ENCODE results near the gene ZBTB46. TPM values are rescaled to one million over a fixed set of nuclear protein-coding genes. Genes with fewer than 3 reads are reported as not detected.
A peak's percentile ranks its signal among the peaks of the same experiment; 100 is the strongest.

Gene ZBTB46
- total RNA-seq, 4 donors from 2014 or later, result 11.5 to 20.4 (median 12.6) TPM

DNA sequence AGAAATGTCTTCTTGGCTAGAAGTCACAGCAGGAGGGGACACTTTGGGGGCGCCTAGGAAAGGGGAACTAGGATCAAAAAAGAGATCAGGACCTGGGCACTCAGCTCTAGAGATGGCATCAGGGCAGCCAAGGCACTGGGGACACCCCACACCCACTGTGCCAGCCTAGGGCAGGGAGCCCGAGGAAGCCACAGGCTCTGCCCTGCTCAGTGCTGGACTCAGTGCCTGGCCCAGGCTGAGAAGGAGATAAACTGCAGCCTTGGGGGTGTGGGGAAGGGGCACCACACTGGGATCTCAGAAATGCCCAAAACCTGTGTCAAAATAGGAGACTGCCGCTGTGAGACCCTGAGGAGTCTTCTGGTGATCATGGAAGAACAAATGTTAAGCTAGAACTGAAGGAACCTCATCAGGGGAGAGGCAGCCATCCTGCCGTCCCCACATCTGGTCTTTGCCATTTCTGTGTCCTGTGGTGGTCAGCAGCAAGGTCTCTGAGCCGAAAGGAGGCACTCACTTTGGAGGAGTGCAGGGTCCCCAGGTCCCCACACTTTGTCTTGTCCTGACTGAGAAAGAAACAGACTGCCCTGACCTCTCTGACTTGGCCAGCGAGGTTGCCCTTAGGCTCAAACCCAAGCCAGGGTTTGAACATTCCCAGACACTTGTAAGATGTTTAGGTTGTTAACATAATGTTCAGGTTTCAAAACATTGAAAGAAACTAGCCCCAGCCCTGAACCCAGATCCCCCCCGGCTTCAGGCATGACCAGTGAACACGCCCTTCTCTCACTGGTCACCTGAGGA, 125.6 kb downstream of the ZBTB46 start:
- 91 to 92% methylated on average over 8 of the region's 8 CpGs for WGBS, 2 donors
- Histone ChIP-seq H3K27me3 (no peaks in the 10 kb centered on the region), H3K9me3 (no peaks in the 10 kb centered on the region), H3K36me3 (peaks cover 0 to 78% (median 0%) of the 10 kb centered on the region in 3 donors), H3K4me1 (peaks cover 0 to 37% (median 26%) of the 10 kb centered on the region in 4 donors), H3K27ac (peak overlapping the region in 1 of 4 donors; percentile 88), H3K4me3 (no peak overlapping the region)
- no peak for DNase-seq (ENCODE audit: low spot score in 2 of 2)
- TF ChIP-seq POLR2A (IDR thresholded peaks at IDR 0.05), result no peak

GRCh38 chr20:63704749-63705117, 126.3 kb downstream of the ZBTB46 start:
- WGBS, 2 donors, result 73 to 90% methylated on average over 5 to 6 of the region's 6 CpGs
- Histone ChIP-seq H3K4me3 (no peak overlapping the region), H3K36me3 (peaks cover 0 to 72% (median 0%) of the 10 kb centered on the region in 3 donors), H3K4me1 (peaks cover 0 to 38% (median 27%) of the 10 kb centered on the region in 4 donors), H3K27me3 (no peaks in the 10 kb centered on the region), H3K27ac (no peak overlapping the region), H3K9me3 (no peaks in the 10 kb centered on the region)
- DNase-seq (ENCODE audit: low spot score in 2 of 2), result no peak
- TF ChIP-seq EP300 (IDR thresholded peaks at IDR 0.05) (no peak), POLR2A (IDR thresholded peaks at IDR 0.05) (no peak), CTCF (IDR thresholded peaks at IDR 0.05) (no peak)

DNA sequence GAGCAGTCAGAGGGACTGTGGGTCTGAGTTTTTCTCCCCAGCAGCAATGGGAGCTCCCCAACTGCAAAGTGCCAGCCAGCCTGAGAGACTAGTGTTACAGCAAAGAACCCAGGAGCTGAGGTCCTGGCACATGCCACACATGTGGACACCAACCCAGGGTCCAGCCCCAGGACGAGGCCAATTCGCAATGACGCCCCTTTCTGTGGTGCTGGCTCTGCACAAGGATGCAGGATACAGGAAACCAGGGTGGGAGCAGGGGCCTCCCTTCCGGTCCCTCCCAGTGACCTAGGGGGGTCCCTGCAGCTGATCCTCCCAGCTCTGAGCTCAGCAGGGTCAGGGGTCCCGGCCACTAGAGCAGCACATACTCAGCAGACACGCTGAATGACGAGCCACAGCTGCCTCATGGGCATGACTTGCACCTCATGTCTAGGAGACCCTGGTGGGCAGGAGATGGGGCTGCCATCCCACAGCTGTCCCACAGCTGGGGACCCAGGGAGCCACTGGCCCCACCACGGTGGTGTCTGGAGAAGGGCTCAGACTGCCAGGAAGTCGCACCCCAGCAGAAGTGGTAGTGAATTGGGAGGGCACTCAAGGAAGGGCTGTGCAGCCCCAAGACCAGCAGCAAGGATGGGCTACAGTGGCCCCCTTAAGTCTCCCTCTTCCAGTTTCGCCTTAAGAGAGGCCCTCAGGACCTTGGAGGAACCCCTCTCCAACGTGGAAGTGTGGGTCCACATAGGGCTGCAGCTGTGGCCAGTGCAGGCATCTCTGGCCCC, 126.9 kb downstream of the ZBTB46 start:
- Histone ChIP-seq H3K36me3 (peaks cover 0 to 67% (median 0%) of the 10 kb centered on the region in 3 donors), H3K4me1 (peaks cover 0 to 38% (median 27%) of the 10 kb centered on the region in 4 donors), H3K27ac (no peak overlapping the region), H3K9me3 (no peaks in the 10 kb centered on the region), H3K4me3 (no peak overlapping the region), H3K27me3 (no peaks in the 10 kb centered on the region)
- 76 to 83% methylated on average over 9 to 11 of the region's 11 CpGs for WGBS, 2 donors
- TF ChIP-seq CTCF (IDR thresholded peaks at IDR 0.05), result no peak
- DNase-seq (ENCODE audit: low spot score in 2 of 2), result no peak

GRCh38 chr20:63703471-63703975, 127.5 kb downstream of the ZBTB46 start:
- 83 to 88% methylated on average over 11 to 14 of the region's 15 CpGs for WGBS, 2 donors
- H3K9me3 ChIP-seq, result no peaks in the 10 kb centered on the region
- peaks cover 0 to 38% (median 27%) of the 10 kb centered on the region in 4 donors for H3K4me1 ChIP-seq
- TF ChIP-seq POLR2A (IDR thresholded peaks at IDR 0.05) (no peak), CTCF (IDR thresholded peaks at IDR 0.05) (no peak)
- no peak overlapping the region for H3K27ac ChIP-seq
- no peaks in the 10 kb centered on the region for H3K27me3 ChIP-seq
- no peak overlapping the region for H3K4me3 ChIP-seq
- H3K36me3 ChIP-seq, result peaks cover 0 to 61% (median 0%) of the 10 kb centered on the region in 3 donors
- no peak for DNase-seq (ENCODE audit: low spot score in 2 of 2)

GRCh38 chr20:63702751-63703470, 128.2 kb downstream of the ZBTB46 start:
- no peaks in the 10 kb centered on the region for H3K27me3 ChIP-seq
- TF ChIP-seq CTCF (IDR thresholded peaks at IDR 0.05) (no peak), POLR2A (IDR thresholded peaks at IDR 0.05) (no peak), EP300 (IDR thresholded peaks at IDR 0.05) (no peak)
- peaks cover 0 to 65% (median 0%) of the 10 kb centered on the region in 3 donors for H3K36me3 ChIP-seq
- no peak overlapping the region for H3K27ac ChIP-seq
- 75 to 79% methylated on average over 11 of the region's 13 CpGs for WGBS, 2 donors
- no peaks in the 10 kb centered on the region for H3K9me3 ChIP-seq
- H3K4me3 ChIP-seq, result no peak overlapping the region
- peak in 1 of 2 donors; percentile 4 for DNase-seq (ENCODE audit: low spot score in 2 of 2)
- H3K4me1 ChIP-seq, result peaks cover 0 to 41% (median 28%) of the 10 kb centered on the region in 4 donors

All from tibial nerve (tissue), 4 donors.